ENCODE data around the gene MMP26.
"Not testable (repeated sequence)": the region's sequence is repeated elsewhere in the genome, so short reads cannot be mapped to it uniquely, and the experiment has no call there.

MMP26 gene

DNA sequence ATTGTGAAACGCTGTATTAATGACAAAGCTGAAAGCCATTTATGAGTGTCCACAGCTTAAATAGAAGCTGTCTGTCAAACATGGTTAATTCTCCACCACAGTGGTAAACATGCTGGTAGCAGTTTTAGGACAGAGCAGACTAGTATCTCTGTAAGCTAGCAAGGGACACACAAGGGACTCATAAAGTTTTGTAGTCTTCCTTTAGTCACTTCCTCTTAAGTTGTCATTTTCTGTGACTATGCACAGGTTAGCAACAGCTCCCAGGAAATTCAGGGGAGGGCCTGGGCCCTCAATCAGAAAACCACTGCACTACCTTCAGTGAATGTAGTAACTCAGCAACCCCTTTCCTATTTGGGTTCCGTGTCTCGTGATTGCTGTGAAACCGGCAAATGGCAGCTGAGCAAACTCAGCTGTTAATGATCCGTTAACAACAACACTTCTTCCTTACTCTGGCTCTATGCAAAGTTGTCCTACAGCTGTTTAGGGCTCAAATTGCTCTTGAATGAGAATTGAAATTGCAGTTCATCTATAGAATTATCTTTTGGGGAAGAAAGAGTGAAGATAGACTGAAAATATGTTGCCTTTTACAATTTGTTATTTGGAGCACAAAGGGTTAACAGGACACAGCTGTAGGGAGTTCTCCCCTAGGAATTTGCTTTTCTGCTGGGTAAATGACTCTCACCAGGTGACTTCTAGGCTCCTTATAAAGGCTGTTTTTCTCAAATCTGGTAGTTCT, at the start of gene MMP26:
Gene MMP26 (plus strand): TSS at position 731 of the 736 bp plus-strand sequence.
- no peak for DNase-seq

DNA sequence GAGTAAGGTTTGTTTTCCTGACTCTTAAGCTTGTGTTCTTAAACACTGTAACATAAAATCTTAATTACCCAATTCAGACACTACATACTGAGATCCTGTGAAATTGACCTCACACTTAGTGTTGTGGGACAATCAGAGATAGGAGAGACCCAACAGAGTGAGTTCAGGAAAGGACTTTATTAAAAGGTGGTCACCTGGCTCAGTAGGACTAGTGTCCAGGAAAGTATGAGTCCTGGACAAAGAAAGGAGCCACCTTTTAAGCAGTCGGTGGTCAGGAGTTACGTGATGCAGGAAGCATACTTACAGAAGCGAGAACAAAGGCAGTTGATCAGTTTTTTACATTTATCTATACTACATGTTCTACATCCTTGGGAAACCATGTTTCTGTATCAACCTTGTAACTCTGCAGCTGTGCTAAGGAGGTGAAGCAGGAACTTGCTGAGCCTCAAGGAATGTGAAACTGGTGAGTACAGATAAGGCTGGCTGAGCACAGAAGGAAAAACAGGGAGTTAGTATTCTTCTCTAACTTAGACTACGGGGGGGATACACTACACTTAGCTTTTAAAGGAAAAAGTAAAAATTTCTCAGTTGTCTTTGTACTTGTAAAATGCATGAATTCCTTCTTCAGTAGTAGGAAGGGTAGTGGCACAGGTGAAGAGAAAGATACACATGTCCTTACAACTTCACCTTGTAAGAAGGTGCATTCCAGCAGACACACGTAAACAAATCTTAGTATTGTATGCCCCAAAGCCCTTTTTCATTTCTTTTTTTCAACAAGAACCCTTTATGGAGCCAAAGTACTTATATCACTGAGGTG, 45.7 kb upstream of the MMP26 start:
- no peak for DNase-seq

DNA sequence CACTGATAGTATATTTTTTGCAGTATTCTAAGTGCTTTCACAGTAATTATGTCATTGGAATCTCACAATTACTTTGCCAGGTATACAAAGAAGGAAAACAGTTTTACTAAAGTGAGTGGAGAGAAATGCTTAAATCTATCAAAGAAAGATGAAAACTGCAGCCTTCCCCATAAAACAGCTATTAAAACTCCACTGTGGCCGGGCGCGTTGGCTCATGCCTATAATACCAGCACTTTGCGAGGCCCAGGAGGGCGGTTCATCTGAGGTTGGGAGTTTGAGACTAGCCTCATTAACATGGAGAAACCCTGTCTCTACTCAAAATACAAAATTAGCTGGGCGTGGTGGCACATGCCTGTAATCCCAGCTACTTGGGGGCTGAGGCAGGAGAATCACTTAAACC, 41.7 kb upstream of the MMP26 start:
- DNase-seq = no peak

DNA sequence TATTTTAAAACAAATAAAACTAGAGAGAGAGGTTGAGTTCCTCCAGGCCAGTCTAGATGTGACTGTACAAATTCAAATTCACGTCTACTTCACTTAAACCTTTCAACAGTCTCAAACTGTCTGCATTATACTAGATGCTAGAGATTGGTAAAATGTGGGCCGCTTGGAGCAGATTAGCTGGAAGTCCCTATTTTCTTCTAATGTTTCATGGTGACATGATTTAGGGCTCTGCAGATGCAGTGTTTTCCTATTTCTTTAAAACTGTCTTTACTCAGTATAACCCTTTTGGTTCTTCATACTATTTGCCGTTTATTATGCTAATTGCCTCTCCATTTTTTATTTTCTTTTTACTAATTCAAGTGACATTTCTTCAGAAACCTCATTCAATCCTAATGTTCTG, 40.4 kb upstream of the MMP26 start:
- no peak for DNase-seq

DNA sequence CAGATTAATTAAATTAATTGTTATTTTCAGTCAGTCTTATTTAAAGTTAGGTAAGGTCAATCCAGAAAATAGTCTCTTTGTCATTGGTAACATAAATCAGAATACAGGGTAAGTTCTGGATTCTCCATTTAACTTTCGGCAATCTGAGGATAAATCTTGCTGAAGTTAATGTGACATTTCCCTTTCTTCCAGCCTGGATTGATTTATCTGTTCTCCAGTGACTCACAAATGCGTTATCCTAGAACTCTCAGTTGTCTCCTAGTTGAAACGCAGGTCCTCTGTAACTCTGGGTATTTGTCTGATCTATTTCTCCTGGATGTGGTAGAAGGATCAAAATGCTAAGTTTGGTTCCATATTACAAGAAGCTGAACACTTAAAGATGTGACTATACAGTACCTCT, 39.8 kb upstream of the MMP26 start:
- DNase-seq = no peak

DNA sequence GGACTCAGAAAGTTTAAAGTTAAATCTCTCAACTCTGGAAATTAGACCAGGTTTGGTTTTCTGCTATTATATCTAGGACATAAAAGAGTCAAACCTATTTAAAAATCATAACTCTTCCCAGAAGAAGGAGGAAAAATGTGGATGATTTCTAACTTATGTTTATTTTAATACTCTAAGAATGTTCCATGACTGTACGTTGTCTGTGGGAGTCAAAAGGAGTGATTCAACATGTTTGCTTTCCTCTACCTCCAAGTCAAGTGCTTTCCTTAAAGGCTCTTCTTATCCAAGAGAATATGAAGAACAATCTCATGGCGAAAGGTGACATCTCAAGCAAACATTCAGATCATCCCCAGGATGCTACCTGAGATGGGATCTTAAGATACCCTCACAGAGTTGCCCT, 39.2 kb upstream of the MMP26 start:
- no peak for DNase-seq

DNA sequence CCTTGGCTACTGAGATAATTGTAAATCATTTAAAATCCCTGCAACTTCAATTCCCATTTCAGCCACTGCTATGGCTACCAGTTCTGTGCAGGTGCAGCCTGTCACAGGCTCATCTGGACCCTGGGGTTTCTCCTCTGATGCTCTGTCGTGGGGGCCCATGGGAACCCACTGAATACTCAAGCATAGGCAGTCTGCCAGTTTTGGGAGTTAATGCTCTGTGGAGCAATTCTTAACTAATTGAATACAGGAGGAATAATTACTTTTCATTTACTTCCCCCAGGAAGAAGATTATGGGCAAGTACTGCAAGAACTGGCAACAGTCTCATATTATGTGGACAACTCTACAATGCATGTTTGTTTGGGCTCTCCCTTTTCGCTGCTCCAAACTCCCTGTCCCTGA, 32.8 kb upstream of the MMP26 start:
- no peak for DNase-seq

DNA sequence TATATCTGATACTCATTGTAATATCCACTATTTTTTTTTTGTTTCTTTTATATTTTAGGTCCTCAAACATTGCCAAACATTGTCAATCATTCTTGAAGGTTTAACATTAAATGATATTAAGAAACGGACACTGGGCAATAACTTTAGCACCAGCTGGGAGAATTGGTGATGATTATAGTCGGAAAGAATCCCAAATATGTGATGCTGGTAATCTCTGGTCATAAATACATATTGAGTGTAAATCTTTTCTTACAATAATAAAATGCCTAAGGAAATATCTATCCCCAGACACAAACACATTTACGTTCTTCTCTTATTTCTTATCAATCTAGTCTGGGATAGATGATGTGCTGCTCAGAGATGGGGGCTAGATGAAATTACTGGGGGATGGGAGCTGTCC, 32.1 kb upstream of the MMP26 start:
- no peak for DNase-seq

DNA sequence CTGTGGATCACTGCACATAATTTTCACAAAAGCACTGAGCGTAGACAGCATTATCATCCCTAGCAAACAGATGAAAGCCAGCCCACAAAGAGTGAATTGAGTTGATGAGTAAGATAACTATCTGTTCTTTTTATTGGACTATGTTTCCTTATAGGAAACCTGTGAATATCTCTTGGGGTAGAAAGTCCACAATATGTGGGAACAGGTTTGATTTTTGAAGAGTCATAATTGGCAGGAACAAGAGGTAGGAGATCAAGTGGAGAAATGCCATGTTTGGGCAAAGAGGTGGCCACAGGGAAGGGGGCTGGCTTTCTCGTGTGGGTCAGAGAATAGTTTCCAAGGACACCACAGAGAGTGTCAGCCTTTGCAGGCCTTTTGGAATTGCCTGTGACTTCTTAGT, 30.8 kb upstream of the MMP26 start:
- no peak for DNase-seq

DNA sequence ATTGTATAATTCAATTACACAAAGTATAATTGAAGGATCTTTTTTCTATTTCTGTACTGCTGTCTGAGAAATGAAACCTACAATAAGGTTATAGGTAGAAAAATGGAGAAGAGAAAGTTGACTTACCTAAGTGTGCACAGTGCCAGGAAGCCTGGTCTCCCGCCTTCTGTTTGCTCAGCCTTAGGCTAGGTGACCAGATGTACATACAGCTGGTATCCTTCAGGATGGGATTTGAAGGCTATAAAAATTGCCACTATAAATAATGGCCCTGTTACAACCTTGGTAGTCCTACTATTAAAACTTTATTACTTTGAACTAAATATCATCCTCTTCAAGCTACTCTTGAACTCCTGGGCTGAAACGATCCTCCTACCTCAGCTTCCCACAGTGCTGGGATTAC, 26.6 kb upstream of the MMP26 start:
- no peak for DNase-seq

DNA sequence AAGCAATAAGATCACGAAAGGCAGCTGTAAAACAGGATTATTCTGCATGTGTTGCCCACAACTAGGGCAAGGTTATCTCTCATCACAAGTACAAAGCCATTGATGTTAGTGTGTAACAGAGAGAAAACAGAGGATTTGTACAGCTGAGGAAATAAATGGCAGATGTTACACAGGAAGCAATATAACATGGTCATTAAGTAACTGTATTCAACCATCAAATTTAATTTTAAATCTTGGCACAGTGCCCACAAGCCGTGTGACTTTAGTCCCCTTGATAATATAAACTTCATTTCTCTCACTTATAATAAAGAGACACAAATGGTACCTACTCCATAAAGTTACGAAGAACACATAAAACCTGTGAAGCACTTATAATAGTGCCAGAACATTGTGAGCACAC, 24.2 kb upstream of the MMP26 start:
- DNase-seq = no peak

DNA sequence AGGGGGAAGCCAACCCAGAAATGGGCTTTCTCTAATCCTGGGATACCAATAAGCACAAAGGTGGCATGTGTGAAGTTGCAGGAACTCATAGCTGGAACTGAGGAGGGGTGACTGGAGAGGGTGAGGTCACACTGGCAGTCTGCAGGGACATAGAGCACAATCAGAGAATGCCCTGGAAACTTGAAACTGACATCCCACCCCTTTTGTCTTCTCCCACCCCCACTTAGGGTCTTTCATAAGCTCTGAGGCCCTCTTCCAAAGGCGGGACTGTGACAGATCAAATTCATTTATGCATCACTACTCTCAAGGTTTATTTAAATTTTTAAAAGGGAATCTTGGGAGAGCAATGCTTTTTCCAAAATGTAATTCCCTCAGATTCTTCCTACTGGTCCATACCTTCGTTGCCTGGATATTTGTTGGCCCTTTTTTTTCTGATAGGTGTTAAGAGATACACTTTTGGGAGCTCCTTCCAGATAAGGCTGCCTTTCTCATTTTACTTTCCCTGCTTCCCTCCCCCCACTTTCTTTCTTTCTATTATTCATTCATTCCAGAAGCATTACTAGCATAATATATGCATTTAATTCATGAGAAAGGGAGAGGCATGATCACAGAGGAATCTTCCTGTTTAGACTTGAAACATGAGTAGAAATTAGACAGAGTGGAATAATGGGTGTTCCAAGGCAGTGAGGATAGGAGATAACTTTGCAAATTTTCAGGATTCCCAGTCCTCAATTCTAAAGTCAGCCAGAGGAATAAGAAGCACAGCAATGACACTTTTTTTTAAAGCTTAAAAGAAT, 21.8 kb upstream of the MMP26 start:
- DNase-seq = no peak

DNA sequence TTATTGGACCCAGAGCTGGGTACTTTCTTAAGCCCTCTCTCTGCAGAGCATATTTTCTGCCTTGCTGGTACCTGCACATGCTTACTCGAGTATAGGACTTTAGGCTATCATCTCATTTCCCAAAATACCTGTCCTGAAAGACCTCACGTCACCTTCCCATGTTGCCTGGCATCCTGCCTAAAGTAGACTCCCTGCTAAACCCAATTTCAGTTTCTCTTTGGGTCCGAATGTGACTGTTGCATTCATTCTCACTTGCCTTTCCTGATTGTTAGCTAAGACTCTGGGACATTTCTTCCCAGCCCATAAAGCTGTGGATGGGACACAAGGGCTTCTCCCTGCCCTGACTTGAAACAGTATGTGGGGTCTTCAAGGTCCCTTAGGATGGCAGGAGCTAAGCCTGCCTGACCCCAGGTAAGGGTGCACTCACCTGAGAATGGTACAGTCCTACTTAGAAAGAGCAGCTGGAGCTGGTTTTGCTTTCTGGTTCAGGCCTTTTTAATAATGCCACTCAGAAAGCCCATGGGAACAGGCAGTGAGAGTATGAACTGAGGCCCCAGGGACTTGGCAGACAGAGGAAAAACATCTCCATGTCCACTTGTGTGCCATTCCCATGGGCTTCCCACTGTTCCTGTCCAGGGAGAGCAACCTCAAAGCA, 19.8 kb upstream of the MMP26 start:
- DNase-seq = no peak

DNA sequence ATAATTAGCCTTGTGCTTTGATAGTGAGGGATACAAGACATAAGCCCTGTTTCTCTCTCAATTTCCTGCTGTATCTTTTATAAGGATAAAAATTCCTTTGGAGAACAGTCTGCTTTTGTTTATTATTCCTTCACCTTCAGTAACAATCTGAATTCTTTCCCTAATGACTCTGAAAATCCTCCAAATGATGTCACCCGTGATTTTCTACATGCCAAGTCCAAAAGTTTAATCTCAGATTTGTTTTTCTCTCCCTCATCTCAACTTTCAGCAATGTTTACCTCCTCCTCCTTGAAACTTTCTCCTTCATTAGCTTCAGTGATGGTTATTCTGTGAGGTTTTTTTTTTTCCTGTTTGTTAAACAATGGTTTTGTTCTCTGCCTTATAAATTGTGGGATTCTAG, 9.1 kb upstream of the MMP26 start:
- no peak for DNase-seq

DNA sequence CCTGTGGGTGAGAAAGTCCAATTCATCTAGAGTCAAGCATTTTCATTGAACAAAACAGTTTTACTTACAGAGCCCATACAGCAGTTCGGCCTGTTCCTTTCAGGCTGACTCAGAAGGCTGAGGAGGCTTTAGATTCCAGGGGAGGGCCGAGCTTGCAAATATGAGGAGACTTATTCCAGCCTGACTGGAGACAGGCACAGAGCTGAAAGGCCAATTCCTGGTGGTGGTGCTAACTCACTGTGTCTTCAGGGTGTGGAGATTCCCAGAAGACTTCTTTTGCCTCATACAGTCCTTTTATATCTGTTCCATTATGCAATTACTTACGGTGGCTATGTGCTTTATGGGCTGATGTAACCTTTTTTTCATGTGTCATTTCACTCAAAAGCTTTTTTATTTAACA, 7.0 kb upstream of the MMP26 start, which contains the start of gene OR51E2:
Gene OR51E2 (minus strand): TSS at position 269 of the 400 bp plus-strand sequence. CDS start 15,142 bp downstream, outside the sequence.
- no peak for DNase-seq

DNA sequence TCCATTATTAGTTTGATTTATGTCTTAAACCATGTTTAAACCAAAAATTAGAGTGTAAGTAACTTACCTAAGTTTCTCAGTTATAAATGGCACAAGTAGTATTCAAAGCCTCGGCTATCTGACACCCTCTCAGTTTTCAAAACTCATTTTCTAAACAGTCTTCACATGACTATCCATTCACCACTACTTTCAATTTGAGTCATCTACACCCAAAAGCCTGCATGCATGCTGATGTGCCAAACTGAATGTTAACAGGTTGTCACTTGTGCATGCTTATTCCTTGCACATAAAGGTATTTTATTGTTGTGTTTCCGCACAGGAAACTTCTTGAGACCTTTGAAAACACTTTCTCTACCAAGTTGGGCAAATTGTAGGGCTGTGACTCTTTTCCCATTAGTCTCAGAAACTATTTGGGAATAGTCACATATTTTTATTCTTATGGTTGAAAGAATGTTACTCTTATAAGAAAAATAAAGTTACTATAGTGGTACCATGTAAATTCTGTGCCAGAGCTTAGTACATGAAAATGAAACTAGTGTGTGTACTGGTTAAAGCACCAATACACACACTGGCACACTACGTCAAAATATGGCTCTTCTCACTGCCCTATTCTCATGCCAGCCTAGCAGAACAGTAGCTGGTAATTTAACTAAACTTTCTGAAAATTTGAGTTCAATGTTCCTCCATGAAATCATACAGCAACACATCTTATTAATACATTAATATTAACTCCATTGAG, 4.7 kb upstream of the MMP26 start:
- DNase-seq = no peak

DNA sequence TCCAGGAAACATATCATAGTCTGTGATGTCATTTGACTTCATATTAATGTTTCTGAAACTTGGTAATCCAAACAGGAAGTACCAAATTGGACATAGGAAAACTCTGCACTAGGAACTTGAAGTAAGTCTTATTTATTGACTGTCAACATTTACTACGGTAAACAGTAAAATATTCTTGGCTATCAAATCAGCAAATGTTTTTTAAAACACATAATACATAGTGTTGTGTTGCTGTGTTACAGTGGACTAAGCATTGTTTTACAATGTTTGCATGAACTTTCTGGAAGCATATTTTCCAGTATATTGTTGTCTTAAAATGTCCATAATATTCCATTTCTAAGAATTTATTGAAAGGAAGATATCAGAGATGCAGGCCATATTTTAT, 4.2 kb upstream of the MMP26 start:
- no peak for DNase-seq

DNA sequence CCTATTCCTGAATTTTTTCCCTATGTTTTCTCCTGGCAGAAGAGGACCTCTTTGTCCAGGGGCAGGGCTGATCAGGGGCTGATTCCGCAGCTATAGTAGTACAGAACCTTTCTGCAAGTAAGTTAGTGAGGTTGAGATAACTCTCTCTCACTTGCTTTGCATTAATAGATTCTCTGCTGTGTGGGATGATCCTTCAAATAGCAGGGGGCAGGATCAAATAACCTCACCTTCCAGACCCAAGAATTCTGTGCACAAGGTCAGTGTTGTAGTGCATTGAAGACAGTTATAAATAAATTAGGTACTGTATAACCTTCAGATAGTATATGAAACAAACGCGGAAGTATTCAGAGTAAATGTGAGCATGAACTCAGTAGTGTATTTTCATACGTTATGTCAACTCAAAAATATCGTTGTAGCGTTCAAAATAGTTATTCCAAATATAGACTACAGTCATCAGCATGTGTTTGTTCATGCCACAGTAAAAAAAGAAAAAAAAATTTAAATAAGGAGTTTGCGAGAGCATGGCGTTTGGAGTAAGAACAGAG, 278 bp downstream of the MMP26 start:
- DNase-seq = no peak

DNA sequence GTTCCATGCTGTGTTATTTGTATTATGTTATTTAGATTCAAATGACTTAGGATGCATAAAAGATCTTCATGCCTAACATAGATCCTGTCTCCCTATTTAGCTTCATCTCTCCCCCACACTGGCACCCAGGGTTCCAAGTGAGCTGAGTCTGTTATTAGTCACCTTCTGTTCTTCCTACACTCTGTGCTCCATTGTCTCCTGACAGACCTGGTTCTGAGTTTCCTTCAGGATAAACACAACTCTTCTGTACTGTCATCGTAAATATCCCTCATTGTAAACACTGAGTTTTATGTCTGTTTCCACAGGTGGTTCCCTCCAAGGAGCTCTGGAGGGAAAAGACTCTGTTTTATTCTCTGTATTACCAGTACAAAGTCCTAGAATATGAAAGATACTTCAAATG, 8.7 kb downstream of the MMP26 start:
- no peak for DNase-seq

DNA sequence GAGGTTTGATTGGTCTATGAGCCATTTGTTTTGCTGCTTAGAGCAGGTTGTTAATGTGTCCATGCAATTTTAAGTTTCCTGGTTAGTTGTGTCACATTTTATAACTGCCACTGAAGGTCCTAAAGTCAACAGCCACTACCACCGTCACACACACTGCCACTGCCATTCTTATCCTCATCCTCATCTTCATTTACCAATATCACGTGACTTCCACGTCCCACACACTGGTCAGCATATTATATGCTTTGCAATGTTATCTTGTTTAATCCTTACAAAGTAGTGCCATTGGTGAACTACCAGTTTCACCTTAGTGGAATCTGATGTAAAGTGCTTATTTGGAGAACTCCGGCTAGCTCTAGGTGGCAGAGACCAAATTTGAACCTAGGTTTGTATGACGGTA, 9.7 kb downstream of the MMP26 start:
- no peak for DNase-seq

DNA sequence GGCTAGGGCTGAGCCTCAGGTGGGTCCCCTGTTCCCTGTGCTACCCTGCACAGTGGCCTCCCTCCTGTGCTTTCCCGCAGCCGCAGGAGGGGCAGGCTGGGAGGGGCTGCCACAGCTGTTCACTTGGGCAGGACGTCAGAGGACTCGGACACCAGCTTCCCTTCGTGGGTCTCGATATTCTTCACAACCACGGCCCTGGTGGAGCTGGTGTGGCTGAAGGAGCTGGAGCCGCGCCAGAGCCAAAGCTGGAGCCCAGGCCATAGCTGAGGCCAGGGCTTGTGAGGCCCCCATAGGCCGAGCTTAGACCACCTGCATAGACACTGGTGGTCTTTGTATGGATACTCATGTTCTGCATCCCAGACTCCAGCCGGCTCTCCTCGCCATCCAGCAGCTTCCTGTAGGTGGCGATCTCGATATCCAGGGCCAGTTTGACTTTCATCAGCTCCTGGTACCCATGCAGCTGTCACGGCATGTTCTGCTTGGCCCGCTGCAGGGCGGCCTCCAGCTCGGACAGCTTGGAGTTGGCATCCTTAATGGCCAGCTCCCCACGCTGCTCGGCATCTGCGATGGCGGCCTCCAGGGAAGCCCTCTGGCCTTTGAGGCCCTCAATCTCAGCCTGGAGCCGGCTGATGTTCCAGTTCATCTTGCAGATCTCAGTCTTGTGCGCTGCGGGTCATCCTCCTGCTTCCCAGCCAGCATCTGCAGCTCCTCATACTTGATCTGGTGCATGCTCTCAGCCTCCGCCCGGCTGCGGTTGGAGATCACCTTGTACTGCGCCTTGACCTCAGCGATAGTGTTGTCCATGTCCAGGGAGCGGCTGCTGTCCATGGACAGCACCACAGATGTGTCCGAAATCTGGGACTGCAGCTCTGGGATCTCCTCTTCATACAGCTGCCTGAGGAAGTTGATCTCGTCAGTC, 18.3 kb downstream of the MMP26 start:
- not testable (repeated sequence) for DNase-seq
